Prostate gland (tissue), 2 donors: ENCODE data around the gene TXLNG. TPM values are rescaled to one million over a fixed set of nuclear protein-coding genes. Genes with fewer than 3 reads are reported as not detected.

ENCODE experiments used
- DNase-seq: peaks from one replicate; pipeline ENCODE4 v3.0.0-alpha.2; 2019; ENCODE audit warnings: low spot score
- H3K27ac ChIP-seq, 2 donors: fragments of 200-600 bp; sonication (generic); 2 replicates each; pipeline ENCODE4 v1.5.1; 2017 to 2019
- H3K27me3 ChIP-seq: fragments of 200-600 bp; sonication (generic); replicated peaks from 2 replicates; pipeline ENCODE4 v1.5.1; 2019; ENCODE audit not compliant: insufficient read depth
- H3K36me3 ChIP-seq, 2 donors: fragments of 200-600 bp; sonication (generic); 1 replicate in 1 of 2; 2 replicates in 1 of 2; pipeline versions ENCODE4 v1.5.1 to v1.8.1; 2017 to 2019
- H3K4me1 ChIP-seq: fragments of 200-600 bp; sonication (generic); replicated peaks from 2 replicates; pipeline ENCODE4 v1.5.1; 2019
- H3K4me3 ChIP-seq, 2 donors: fragments of 200-600 bp; sonication (generic); 2 replicates each; pipeline ENCODE4 v1.5.1; 2017 to 2019
- H3K9me3 ChIP-seq: fragments of 200-600 bp; sonication (generic); 2 replicates; pipeline ENCODE4 v1.5.1; 2017
- POLR2A ChIP-seq: fragments of 450-650 bp; IDR thresholded peaks from one replicate; pipeline ENCODE4 v1.6.1; 2016; ENCODE audit warnings: antibody characterized with exemption, mild to moderate bottlenecking
- POLR2AphosphoS5 ChIP-seq: sonication (generic); formaldehyde crosslinking; IDR thresholded peaks from one replicate; pipeline ENCODE4 v1.6.1; 2017; ENCODE audit warnings: antibody characterized with exemption
- WGBS: methylation state at CpG from one replicate; pipeline ENCODE4 v1.1.5; 2018; 5-methylcytosine and 5-hydroxymethylcytosine counted together
- intact Hi-C: fragments of 100-400 bp; cut with DNase I; formaldehyde crosslinking; loops from one replicate; pipeline ENCODE4 v1.14.2; 2022
- small RNA-seq, 2 donors: library from RNA; depleted of rRNA; stranded (forward); fragments of <200 nt; gene quantifications; one replicate each; pipeline ENCODE3, GENCODE V24; 2016
- total RNA-seq, 2 donors: library from RNA; depleted of rRNA; stranded (reverse); fragments of >200 nt; gene quantifications; one replicate each; pipeline ENCODE4 v1.1.0, GENCODE V29; 2016
- TF ChIP-seq, protein P1 (sequence below), 4 experiments: fragments of 200-600 bp in 2 of 4; fragments of 450-650 bp in 2 of 4; sonication (generic) in 2 of 4; IDR thresholded peaks; 1 replicate in 3 of 4; 2 replicates in 1 of 4; pipeline ENCODE4 v1.5.1; 2016 to 2019; ENCODE audit warnings: antibody characterized with exemption in 4 of 4, mild to moderate bottlenecking in 2 of 4, moderate library complexity in 2 of 4

TXLNG gene
- total RNA-seq, 2 donors from 2014 or later, result 8.6 to 12.8 TPM

DNA sequence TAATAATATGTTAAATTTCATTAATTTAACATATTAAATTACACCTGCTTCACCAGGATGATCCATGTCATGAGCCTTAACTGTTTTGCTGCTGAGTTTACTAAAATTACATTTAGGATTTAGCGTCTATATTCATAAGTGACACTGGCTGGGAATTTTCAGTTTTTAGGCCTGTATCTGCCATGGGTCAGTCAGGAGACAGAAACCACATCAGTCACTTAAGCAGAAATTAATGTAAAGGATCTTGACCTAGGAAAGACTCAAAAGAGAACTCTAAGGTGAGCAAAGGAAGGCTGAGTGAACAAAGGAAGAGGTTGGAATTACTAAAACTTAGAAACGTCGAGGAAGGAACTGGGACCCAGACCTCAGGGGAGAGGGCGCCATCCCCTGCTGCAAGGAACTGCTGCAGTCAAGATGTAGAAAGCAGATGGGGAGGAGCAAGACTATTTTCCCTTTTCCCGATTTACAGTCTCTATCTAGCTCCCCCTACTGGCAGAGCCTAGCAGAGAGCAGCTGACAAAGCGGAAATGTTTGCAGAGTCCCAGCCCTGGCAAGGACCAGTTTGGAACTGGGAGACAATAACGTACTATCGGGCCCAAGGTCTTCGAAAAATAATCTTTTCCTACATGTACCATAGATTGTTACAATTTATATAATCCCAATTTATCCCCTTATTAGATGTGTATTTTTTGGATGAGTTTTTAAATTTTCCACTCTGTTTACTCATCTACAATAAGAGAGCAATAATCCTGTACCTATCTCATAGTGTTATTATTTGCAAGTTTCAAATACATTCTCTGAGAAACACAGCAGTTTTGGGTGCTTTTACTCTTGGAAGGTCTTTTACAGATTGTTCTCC, 106.5 kb downstream of the TXLNG start:
- DNase-seq, result peak; percentile 49
- Histone ChIP-seq H3K27me3 (no peaks in the 10 kb centered on the region), H3K9me3 (no peaks in the 10 kb centered on the region), H3K27ac (no peak overlapping the region), H3K36me3 (no peaks in the 10 kb centered on the region), H3K4me1 (no peaks in the 10 kb centered on the region), H3K4me3 (no peak overlapping the region)
- intact Hi-C loops, result no loop called here
- 22% methylated on average over 9 of the region's 9 CpGs for WGBS
- TF ChIP-seq, protein P1, sequence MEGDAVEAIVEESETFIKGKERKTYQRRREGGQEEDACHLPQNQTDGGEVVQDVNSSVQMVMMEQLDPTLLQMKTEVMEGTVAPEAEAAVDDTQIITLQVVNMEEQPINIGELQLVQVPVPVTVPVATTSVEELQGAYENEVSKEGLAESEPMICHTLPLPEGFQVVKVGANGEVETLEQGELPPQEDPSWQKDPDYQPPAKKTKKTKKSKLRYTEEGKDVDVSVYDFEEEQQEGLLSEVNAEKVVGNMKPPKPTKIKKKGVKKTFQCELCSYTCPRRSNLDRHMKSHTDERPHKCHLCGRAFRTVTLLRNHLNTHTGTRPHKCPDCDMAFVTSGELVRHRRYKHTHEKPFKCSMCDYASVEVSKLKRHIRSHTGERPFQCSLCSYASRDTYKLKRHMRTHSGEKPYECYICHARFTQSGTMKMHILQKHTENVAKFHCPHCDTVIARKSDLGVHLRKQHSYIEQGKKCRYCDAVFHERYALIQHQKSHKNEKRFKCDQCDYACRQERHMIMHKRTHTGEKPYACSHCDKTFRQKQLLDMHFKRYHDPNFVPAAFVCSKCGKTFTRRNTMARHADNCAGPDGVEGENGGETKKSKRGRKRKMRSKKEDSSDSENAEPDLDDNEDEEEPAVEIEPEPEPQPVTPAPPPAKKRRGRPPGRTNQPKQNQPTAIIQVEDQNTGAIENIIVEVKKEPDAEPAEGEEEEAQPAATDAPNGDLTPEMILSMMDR (IDR thresholded peaks at IDR 0.05), result peak in 3 of 4 experiments; percentile 49 to 66 (median 60)
- TF ChIP-seq POLR2A (no peak), POLR2AphosphoS5 (peak; percentile 10)

Small RNA genes lying within 50 kb of the gene (small RNA-seq; reads per million reads assigned to genes)
- gene RNU4-6P, result 0 reads per million in 2 donors
- gene RNU7-56P, result 0 reads per million in 2 donors
- gene RPL12P49, result 0 reads per million in 2 donors

Other genes with a start within 250 kb of the TXLNG start
- not detected for gene S100G, start 136.3 kb upstream of the TXLNG start, total RNA-seq
- gene CTPS2, start 73.8 kb upstream of the TXLNG start, total RNA-seq, result 10 to 100 TPM; 14.3 to 20.4 TPM
- 10 to 100 TPM; 23.9 to 39.4 TPM for gene SYAP1, start 66.9 kb upstream of the TXLNG start, total RNA-seq
- gene RBBP7, start 83.9 kb downstream of the TXLNG start, total RNA-seq, result 100 to 1,000 TPM in 1 of 2 donors, 10 to 100 TPM in 1; 88.0 to 256 TPM
- 10 to 100 TPM; 30.7 to 46.5 TPM for gene REPS2, start 160.2 kb downstream of the TXLNG start, total RNA-seq